ENCODE measurements around the gene ARMH4. TPM values are rescaled to one million over a fixed set of nuclear protein-coding genes. Genes with fewer than 3 reads are reported as not detected.

ARMH4 gene
- total RNA-seq (10 to 100 TPM in 5 of 7 donors, 1 to 10 TPM in 2; 6.3 to 22.5 (median 17.8) TPM), polyA plus RNA-seq (10 to 100 TPM in 1 of 2 donors, 1 to 10 TPM in 1; 4.6 to 14.2 TPM)
- long read RNA-seq, donor 1, full-length matches to known transcripts, result 9 of 94 reads
- long read RNA-seq, donor 1, partial matches to known transcripts, result 74 of 94 reads
- long read RNA-seq, donor 1, other reads (novel, unspliced or antisense), result 11 of 94 reads
- long read RNA-seq, donor 2, partial matches to known transcripts, result 197 of 318 reads
- long read RNA-seq, donor 2, other reads (novel, unspliced or antisense), result 120 of 318 reads
- long read RNA-seq, donor 3, full-length matches to known transcripts, result 19 of 30 reads
- long read RNA-seq, donor 3, partial matches to known transcripts, result 2 of 30 reads
- long read RNA-seq, donor 3, other reads (novel, unspliced or antisense), result 9 of 30 reads

- Histone ChIP-seq H3K9me3 (no peaks in the 10 kb centered on the region), H3K4me3 (peak within 1 kb of the TSS; percentile 91), H3K27ac (peak within 1 kb of the TSS; percentile 38 to 73), H3K27me3 (no peaks in the 10 kb centered on the region), H3K4me1 (ENCODE audit: insufficient read depth) (peaks cover 2% of the 10 kb centered on the region), H3K36me3 (no peaks in the 10 kb centered on the region)
- intact Hi-C loops (cut with DNase I), result no loop called here
- WGBS, 3 donors, result 0% methylated on average over 56 to 70 of the region's 70 CpGs
- peak; percentile 83 to 89 (median 85) for DNase-seq
- TF ChIP-seq POLR2A (IDR thresholded peaks at IDR 0.05) (peak; percentile 58), CTCF (IDR thresholded peaks at IDR 0.05) (peak in 2 of 3 donors; percentile 36 to 44), EP300 (IDR thresholded peaks at IDR 0.05) (no peak)
Observed at GRCh38 chr14:58152014-58152857, at the start of gene ARMH4. ARMH4 (minus strand) TSS chr14:58152213; CDS start chr14:58139358, 12,855 bp downstream.

GRCh38 chr14:58200846-58201245 lies 48.8 kb upstream of the ARMH4 start:
- Histone ChIP-seq H3K27ac (peak overlapping the region in 1 of 2 donors; percentile 96), H3K36me3 (no peaks in the 10 kb centered on the region)
- DNase-seq, result no peak

GRCh38 chr14:58200480-58200841 lies 48.4 kb upstream of the ARMH4 start:
- H3K36me3 ChIP-seq, result no peaks in the 10 kb centered on the region
- WGBS, 3 donors, result 1% methylated on average over 11 of the region's 11 CpGs

More at GRCh38 chr14:58200846-58201245, 48.8 kb upstream of the ARMH4 start:
- intact Hi-C loops (cut with DNase I), result loop anchor here in 2 of 4 donors (2.0 kb wide), 2 partner anchors 38 to 44 kb away; partner anchors contain the start of gene PSMA3 (in 1 of the 2)
- Histone ChIP-seq H3K4me1 (ENCODE audit: insufficient read depth) (peaks cover 2% of the 10 kb centered on the region), H3K4me3 (peak overlapping the region; percentile 91), H3K27me3 (no peaks in the 10 kb centered on the region), H3K9me3 (no peaks in the 10 kb centered on the region)
- WGBS, 3 donors, result 1% methylated on average over 2 of the region's 2 CpGs
- TF ChIP-seq POLR2A (IDR thresholded peaks at IDR 0.05) (no peak), EP300 (IDR thresholded peaks at IDR 0.05) (no peak), CTCF (IDR thresholded peaks at IDR 0.05) (no peak)

More at GRCh38 chr14:58200480-58200841, 48.4 kb upstream of the ARMH4 start:
- DNase-seq, result no peak
- Histone ChIP-seq H3K9me3 (no peaks in the 10 kb centered on the region), H3K27me3 (no peaks in the 10 kb centered on the region), H3K4me3 (peak overlapping the region; percentile 91), H3K27ac (peak overlapping the region; percentile 91 to 96), H3K4me1 (ENCODE audit: insufficient read depth) (peaks cover 2% of the 10 kb centered on the region)
- intact Hi-C loops (cut with DNase I), result loop anchor here in 2 of 4 donors (2.0 kb wide), 2 partner anchors 38 to 44 kb away; partner anchors contain the start of gene PSMA3 (in 1 of the 2)
- TF ChIP-seq POLR2A (IDR thresholded peaks at IDR 0.05) (no peak), CTCF (IDR thresholded peaks at IDR 0.05) (no peak), EP300 (IDR thresholded peaks at IDR 0.05) (no peak)

All from ovary (tissue), 10 donors.